HG03025 (cell line): ENCODE results near the gene SLC27A5.

Experiments
- ATAC-seq: cut with Tn5 transposase; IDR thresholded peaks from one replicate; pipeline ENCODE4 v1.9.1; 2021; ENCODE audit warnings: mild to moderate bottlenecking, moderate library complexity; ENCODE audit not compliant: unreplicated experiment, low FRiP score

Gene SLC27A5

GRCh38 chr19:58535857-58536256 lies 24.1 kb upstream of the SLC27A5 start:
- ATAC-seq: no peak

- no peak for ATAC-seq
Measured at GRCh38 chr19:58531034-58531840, 19.4 kb upstream of the SLC27A5 start.

- ATAC-seq: no peak
Measured at GRCh38 chr19:58529405-58529804, 17.6 kb upstream of the SLC27A5 start.

GRCh38 chr19:58522709-58523108 lies 10.9 kb upstream of the SLC27A5 start:
- no peak for ATAC-seq

GRCh38 chr19:58521651-58522050 lies 9.9 kb upstream of the SLC27A5 start:
- no peak for ATAC-seq

- no peak for ATAC-seq
Measured at GRCh38 chr19:58520257-58520599, 8.4 kb upstream of the SLC27A5 start.

- ATAC-seq: peak; percentile 63
Measured at GRCh38 chr19:58519355-58520256, 7.8 kb upstream of the SLC27A5 start, which contains the start of gene ZBTB45. Gene ZBTB45 (minus strand): TSS chr19:58519810. CDS start chr19:58517673, 2,137 bp downstream.

GRCh38 chr19:58519087-58519354 lies 7.2 kb upstream of the SLC27A5 start:
- ATAC-seq: no peak

GRCh38 chr19:58518256-58519086 lies 6.7 kb upstream of the SLC27A5 start:
- ATAC-seq: no peak

- ATAC-seq: no peak
Measured at GRCh38 chr19:58516964-58517833, 5.4 kb upstream of the SLC27A5 start.

GRCh38 chr19:58516246-58516836 lies 4.5 kb upstream of the SLC27A5 start:
- ATAC-seq: no peak

- no peak for ATAC-seq
Measured at GRCh38 chr19:58515259-58515658, 3.5 kb upstream of the SLC27A5 start.

GRCh38 chr19:58514564-58515022 lies 2.8 kb upstream of the SLC27A5 start:
- no peak for ATAC-seq

- peak; percentile 42 for ATAC-seq
Measured at GRCh38 chr19:58513694-58514563, 2.1 kb upstream of the SLC27A5 start.

GRCh38 chr19:58513213-58513693 lies 1.5 kb upstream of the SLC27A5 start:
- ATAC-seq: no peak

- no peak for ATAC-seq
Measured at GRCh38 chr19:58510084-58510862, 1.5 kb downstream of the SLC27A5 start.

- no peak for ATAC-seq
Measured at GRCh38 chr19:58509731-58510083, 2.1 kb downstream of the SLC27A5 start.
